ENCODE measurements around the gene NAV1.

- TF ChIP-seq POLR2AphosphoS5 (IDR thresholded peaks at IDR 0.05; ENCODE audit: low read depth) (no peak), SPI1 (IDR thresholded peaks at IDR 0.05; ENCODE audit: borderline replicate concordance, low read depth) (no peak)
- TF ChIP-seq, protein P1, sequence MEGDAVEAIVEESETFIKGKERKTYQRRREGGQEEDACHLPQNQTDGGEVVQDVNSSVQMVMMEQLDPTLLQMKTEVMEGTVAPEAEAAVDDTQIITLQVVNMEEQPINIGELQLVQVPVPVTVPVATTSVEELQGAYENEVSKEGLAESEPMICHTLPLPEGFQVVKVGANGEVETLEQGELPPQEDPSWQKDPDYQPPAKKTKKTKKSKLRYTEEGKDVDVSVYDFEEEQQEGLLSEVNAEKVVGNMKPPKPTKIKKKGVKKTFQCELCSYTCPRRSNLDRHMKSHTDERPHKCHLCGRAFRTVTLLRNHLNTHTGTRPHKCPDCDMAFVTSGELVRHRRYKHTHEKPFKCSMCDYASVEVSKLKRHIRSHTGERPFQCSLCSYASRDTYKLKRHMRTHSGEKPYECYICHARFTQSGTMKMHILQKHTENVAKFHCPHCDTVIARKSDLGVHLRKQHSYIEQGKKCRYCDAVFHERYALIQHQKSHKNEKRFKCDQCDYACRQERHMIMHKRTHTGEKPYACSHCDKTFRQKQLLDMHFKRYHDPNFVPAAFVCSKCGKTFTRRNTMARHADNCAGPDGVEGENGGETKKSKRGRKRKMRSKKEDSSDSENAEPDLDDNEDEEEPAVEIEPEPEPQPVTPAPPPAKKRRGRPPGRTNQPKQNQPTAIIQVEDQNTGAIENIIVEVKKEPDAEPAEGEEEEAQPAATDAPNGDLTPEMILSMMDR (IDR thresholded peaks at IDR 0.05; ENCODE audit: insufficient read depth, low read length), result no peak
These were observed 34.0 kb upstream of the NAV1 start for GRCh38 chr1:201504799-201505502.

All from HL-60 (cell line).